Neural cell (in vitro differentiated cells): ENCODE results near the gene COL27A1. TPM values are rescaled to one million over a fixed set of nuclear protein-coding genes. Genes with fewer than 3 reads are reported as not detected.

Source experiments
- H2AFZ ChIP-seq: fragments of 200-600, 300-800 bp; sonication (generic), shearing (Covaris generic); 2 replicates; pipeline ENCODE4 v1.6.0; 2014; ENCODE audit warnings: low read depth, mild to moderate bottlenecking, antibody characterized with exemption, low read length, moderate library complexity
- H3F3A ChIP-seq: fragments of 200-600 bp; shearing (Covaris generic); 2 replicates; pipeline ENCODE4 v1.6.1; 2016; ENCODE audit warnings: mild to moderate bottlenecking, moderate library complexity, mixed read lengths, antibody characterized with exemption, low read length; ENCODE audit not compliant: insufficient read depth, poor library complexity, severe bottlenecking
- H3K27ac ChIP-seq: fragments of 200-600, 300-800 bp; sonication (generic), shearing (Covaris generic); 2 replicates; pipeline ENCODE4 v1.5.1; 2014; ENCODE audit warnings: mild to moderate bottlenecking, low read length, moderate library complexity
- H3K27me3 ChIP-seq: fragments of 300-800, 200-600 bp; sonication (generic), shearing (Covaris generic); 2 replicates; pipeline ENCODE4 v1.6.0; 2014; ENCODE audit warnings: mild to moderate bottlenecking, low read depth, low read length, moderate library complexity; ENCODE audit not compliant: insufficient read depth
- H3K36me3 ChIP-seq: fragments of 300-800, 200-600 bp; sonication (generic), shearing (Covaris generic); 2 replicates; pipeline ENCODE4 v1.5.1; 2014; ENCODE audit warnings: mild to moderate bottlenecking, antibody characterized with exemption, low read length, moderate library complexity; ENCODE audit not compliant: insufficient read depth
- H3K4me2 ChIP-seq: fragments of 300-800, 200-600 bp; sonication (generic), shearing (Covaris generic); 2 replicates; pipeline ENCODE4 v1.6.0; 2014; ENCODE audit warnings: mild to moderate bottlenecking, low read length
- H3K4me3 ChIP-seq: fragments of 300-800, 200-600 bp; sonication (generic), shearing (Covaris generic); 2 replicates; pipeline ENCODE4 v1.5.1; 2014; ENCODE audit warnings: mild to moderate bottlenecking, low read length, moderate library complexity
- H3K79me2 ChIP-seq: fragments of 200-600 bp; shearing (Covaris generic); replicated peaks from 2 replicates; pipeline ENCODE4 v1.6.0; 2014; ENCODE audit warnings: mild to moderate bottlenecking, low read length, moderate library complexity; ENCODE audit not compliant: insufficient read depth
- H3K9ac ChIP-seq: fragments of 300-800, 200-600 bp; sonication (generic), shearing (Covaris generic); 2 replicates; pipeline ENCODE4 v1.6.1; 2016; ENCODE audit warnings: mild to moderate bottlenecking, low read length, mixed read lengths
- H3K9me2 ChIP-seq: fragments of 200-600 bp; shearing (Covaris generic); 2 replicates; pipeline ENCODE4 v1.6.1; 2016; ENCODE audit warnings: mild to moderate bottlenecking, low read length, mixed read lengths; ENCODE audit not compliant: insufficient read depth
- H3K9me3 ChIP-seq: fragments of 200-600, 300-800 bp; sonication (generic), shearing (Covaris generic); 2 replicates; pipeline ENCODE4 v1.6.1; 2016; ENCODE audit warnings: mild to moderate bottlenecking, mixed run types, low read length, moderate library complexity, mixed read lengths
- H4K20me1 ChIP-seq: fragments of 200-600 bp; shearing (Covaris generic); 2 replicates; pipeline ENCODE4 v1.6.1; 2016; ENCODE audit warnings: mild to moderate bottlenecking, mixed run types; ENCODE audit not compliant: insufficient read depth
- EP300 ChIP-seq: fragments of 450-650 bp; conservative IDR thresholded peaks from 2 replicates; pipeline ENCODE4 v1.6.1; 2014; ENCODE audit warnings: antibody characterized with exemption, mild to moderate bottlenecking, moderate library complexity; ENCODE audit not compliant: poor library complexity, severe bottlenecking
- EZH2 ChIP-seq: fragments of 200-600, 300-800 bp; shearing (Covaris generic), sonication (generic); IDR thresholded peaks from 2 replicates; pipeline ENCODE4 v1.6.1; 2014; ENCODE audit warnings: antibody characterized with exemption, low read length, borderline replicate concordance, mild to moderate bottlenecking; ENCODE audit not compliant: insufficient read depth, poor library complexity, severe bottlenecking
- MXI1 ChIP-seq: fragments of 450-650 bp; conservative IDR thresholded peaks from 2 replicates; pipeline ENCODE4 v1.6.1; 2014; ENCODE audit warnings: antibody characterized with exemption, mild to moderate bottlenecking; ENCODE audit not compliant: poor library complexity, severe bottlenecking
- POLR2AphosphoS5 ChIP-seq: IDR thresholded peaks from 2 replicates; pipeline ENCODE4 v1.6.1; 2012
- RAD21 ChIP-seq: fragments of 450-650 bp; conservative IDR thresholded peaks from 2 replicates; pipeline ENCODE4 v1.6.1; 2014; ENCODE audit warnings: antibody characterized with exemption, mild to moderate bottlenecking, moderate library complexity
- SMC3 ChIP-seq: fragments of 450-650 bp; conservative IDR thresholded peaks from 2 replicates; pipeline ENCODE4 v1.6.1; 2014; ENCODE audit warnings: antibody characterized with exemption, mild to moderate bottlenecking, moderate library complexity; ENCODE audit not compliant: poor library complexity
- TAF1 ChIP-seq: IDR thresholded peaks from 2 replicates; pipeline ENCODE4 v1.6.1; 2012; ENCODE audit warnings: low read depth
- polyA plus RNA-seq: library from polyadenylated mRNA; depleted of rRNA; stranded (reverse); fragments of >200 nt; gene quantifications from 2 replicates; pipeline ENCODE4 v1.2.3, GENCODE V29; 2014
- TF ChIP-seq, protein P1 (sequence below): IDR thresholded peaks from 2 replicates; pipeline ENCODE4 v1.6.1; 2012; ENCODE audit warnings: borderline replicate concordance
- TF ChIP-seq, protein P2 (sequence below): fragments of 450-650 bp; IDR thresholded peaks from 2 replicates; pipeline ENCODE4 v1.5.1; 2014; ENCODE audit warnings: antibody characterized with exemption, mild to moderate bottlenecking, moderate library complexity; ENCODE audit not compliant: poor library complexity, severe bottlenecking

The COL27A1 gene
- polyA plus RNA-seq, 1 donor from 2014 or later = 0.25 TPM

DNA sequence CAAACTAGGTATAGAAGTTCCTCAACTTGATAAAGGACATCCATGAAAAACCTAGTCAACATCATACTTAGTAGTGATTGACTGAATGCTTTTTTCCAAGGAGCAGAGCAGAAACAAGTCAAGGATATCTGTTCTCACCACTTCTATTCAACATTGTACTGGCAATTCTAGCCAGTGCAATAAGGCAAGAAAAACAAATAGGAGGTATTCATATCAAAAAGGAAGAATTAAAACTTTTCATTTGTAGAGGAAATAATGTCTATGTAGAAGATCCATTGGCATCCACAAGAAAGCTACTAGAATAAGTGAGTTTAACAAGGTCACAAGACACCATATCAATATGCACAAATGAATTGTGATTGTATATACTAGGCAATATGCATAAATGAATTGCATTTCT lies 139.3 kb downstream of the COL27A1 start:
- no peaks in the 10 kb centered on the region for H3F3A ChIP-seq
- H3K36me3 ChIP-seq = no peaks in the 10 kb centered on the region
- no peaks in the 10 kb centered on the region for H3K27me3 ChIP-seq
- H4K20me1 ChIP-seq = no peaks in the 10 kb centered on the region
- no peak overlapping the region for H3K4me2 ChIP-seq
- H3K9ac ChIP-seq = no peak overlapping the region
- no peak for TF ChIP-seq TAF1
- TF ChIP-seq POLR2AphosphoS5 = no peak
- TF ChIP-seq MXI1 = no peak
- TF ChIP-seq EZH2 = no peak
- TF ChIP-seq, protein P1, sequence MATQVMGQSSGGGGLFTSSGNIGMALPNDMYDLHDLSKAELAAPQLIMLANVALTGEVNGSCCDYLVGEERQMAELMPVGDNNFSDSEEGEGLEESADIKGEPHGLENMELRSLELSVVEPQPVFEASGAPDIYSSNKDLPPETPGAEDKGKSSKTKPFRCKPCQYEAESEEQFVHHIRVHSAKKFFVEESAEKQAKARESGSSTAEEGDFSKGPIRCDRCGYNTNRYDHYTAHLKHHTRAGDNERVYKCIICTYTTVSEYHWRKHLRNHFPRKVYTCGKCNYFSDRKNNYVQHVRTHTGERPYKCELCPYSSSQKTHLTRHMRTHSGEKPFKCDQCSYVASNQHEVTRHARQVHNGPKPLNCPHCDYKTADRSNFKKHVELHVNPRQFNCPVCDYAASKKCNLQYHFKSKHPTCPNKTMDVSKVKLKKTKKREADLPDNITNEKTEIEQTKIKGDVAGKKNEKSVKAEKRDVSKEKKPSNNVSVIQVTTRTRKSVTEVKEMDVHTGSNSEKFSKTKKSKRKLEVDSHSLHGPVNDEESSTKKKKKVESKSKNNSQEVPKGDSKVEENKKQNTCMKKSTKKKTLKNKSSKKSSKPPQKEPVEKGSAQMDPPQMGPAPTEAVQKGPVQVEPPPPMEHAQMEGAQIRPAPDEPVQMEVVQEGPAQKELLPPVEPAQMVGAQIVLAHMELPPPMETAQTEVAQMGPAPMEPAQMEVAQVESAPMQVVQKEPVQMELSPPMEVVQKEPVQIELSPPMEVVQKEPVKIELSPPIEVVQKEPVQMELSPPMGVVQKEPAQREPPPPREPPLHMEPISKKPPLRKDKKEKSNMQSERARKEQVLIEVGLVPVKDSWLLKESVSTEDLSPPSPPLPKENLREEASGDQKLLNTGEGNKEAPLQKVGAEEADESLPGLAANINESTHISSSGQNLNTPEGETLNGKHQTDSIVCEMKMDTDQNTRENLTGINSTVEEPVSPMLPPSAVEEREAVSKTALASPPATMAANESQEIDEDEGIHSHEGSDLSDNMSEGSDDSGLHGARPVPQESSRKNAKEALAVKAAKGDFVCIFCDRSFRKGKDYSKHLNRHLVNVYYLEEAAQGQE = no peak
- TF ChIP-seq, protein P2, sequence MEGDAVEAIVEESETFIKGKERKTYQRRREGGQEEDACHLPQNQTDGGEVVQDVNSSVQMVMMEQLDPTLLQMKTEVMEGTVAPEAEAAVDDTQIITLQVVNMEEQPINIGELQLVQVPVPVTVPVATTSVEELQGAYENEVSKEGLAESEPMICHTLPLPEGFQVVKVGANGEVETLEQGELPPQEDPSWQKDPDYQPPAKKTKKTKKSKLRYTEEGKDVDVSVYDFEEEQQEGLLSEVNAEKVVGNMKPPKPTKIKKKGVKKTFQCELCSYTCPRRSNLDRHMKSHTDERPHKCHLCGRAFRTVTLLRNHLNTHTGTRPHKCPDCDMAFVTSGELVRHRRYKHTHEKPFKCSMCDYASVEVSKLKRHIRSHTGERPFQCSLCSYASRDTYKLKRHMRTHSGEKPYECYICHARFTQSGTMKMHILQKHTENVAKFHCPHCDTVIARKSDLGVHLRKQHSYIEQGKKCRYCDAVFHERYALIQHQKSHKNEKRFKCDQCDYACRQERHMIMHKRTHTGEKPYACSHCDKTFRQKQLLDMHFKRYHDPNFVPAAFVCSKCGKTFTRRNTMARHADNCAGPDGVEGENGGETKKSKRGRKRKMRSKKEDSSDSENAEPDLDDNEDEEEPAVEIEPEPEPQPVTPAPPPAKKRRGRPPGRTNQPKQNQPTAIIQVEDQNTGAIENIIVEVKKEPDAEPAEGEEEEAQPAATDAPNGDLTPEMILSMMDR = no peak
- TF ChIP-seq RAD21 = no peak
- no peak for TF ChIP-seq EP300
- no peak for TF ChIP-seq SMC3
- peaks cover 3% of the 10 kb centered on the region for H3K9me3 ChIP-seq
- H3K9me2 ChIP-seq = no peaks in the 10 kb centered on the region
- no peak overlapping the region for H2AFZ ChIP-seq
- H3K27ac ChIP-seq = no peak overlapping the region
- H3K79me2 ChIP-seq = no peaks in the 10 kb centered on the region
- no peak overlapping the region for H3K4me3 ChIP-seq

DNA sequence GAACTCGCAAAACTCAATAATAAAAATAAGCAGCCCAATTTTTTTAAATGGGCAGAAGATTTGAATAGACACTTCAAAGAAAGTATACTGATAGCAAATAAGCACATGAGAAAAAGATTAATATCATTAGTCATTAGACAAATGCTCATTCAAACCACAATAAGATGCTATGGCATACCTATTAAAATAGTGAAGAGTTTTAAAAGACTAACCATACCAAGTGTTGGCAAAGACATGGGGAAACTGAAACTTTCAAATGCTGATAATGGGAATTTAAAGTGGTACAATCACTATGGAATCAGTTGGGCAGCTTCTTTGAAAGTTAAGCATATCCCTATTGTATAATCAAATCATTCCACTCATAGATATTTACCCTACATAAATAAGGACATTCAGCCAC lies 141.0 kb downstream of the COL27A1 start:
- Histone ChIP-seq H3K36me3 (no peaks in the 10 kb centered on the region), H2AFZ (no peak overlapping the region), H3K4me3 (no peak overlapping the region), H3K9me2 (no peaks in the 10 kb centered on the region), H3K9ac (no peak overlapping the region), H3F3A (no peaks in the 10 kb centered on the region), H3K9me3 (peaks cover 3% of the 10 kb centered on the region), H3K27me3 (no peaks in the 10 kb centered on the region), H3K79me2 (no peaks in the 10 kb centered on the region), H3K4me2 (no peak overlapping the region), H4K20me1 (no peaks in the 10 kb centered on the region), H3K27ac (no peak overlapping the region)
- TF ChIP-seq EZH2 (no peak), RAD21 (no peak), MXI1 (no peak), SMC3 (no peak), EP300 (no peak), TAF1 (no peak), POLR2AphosphoS5 (no peak)
- TF ChIP-seq, protein P2 = no peak
- TF ChIP-seq, protein P1 = no peak
